ENCODE measurements around the gene NEGR1. TPM values are rescaled to one million over a fixed set of nuclear protein-coding genes. Genes with fewer than 3 reads are reported as not detected.

Gene NEGR1
- total RNA-seq, 4 donors from 2014 or later, result 34.5 to 58.8 (median 48.5) TPM

- intact Hi-C loops (cut with DNase I), result no loop called here
- Histone ChIP-seq H3K4me1 (peaks cover 0 to 18% (median 6%) of the 10 kb centered on the region in 4 donors), H3K9me3 (no peaks in the 10 kb centered on the region), H3K4me3 (no peak overlapping the region), H3K27ac (replicated peaks in 1 of 4) (no peak overlapping the region), H3K27me3 (no peaks in the 10 kb centered on the region), H3K36me3 (no peaks in the 10 kb centered on the region)
- 74% methylated on average over 3 of the region's 3 CpGs for WGBS
- TF ChIP-seq EP300 (IDR thresholded peaks at IDR 0.05) (no peak), POLR2AphosphoS5 (IDR thresholded peaks at IDR 0.05) (no peak), CTCF (IDR thresholded peaks at IDR 0.05) (no peak), POLR2A (IDR thresholded peaks at IDR 0.05; ENCODE audit: low read depth) (no peak)
- no peak for DNase-seq (ENCODE audit: extremely low spot score)
These were observed 272.3 kb downstream of the NEGR1 start for GRCh38 chr1:72010094-72010431.

DNA sequence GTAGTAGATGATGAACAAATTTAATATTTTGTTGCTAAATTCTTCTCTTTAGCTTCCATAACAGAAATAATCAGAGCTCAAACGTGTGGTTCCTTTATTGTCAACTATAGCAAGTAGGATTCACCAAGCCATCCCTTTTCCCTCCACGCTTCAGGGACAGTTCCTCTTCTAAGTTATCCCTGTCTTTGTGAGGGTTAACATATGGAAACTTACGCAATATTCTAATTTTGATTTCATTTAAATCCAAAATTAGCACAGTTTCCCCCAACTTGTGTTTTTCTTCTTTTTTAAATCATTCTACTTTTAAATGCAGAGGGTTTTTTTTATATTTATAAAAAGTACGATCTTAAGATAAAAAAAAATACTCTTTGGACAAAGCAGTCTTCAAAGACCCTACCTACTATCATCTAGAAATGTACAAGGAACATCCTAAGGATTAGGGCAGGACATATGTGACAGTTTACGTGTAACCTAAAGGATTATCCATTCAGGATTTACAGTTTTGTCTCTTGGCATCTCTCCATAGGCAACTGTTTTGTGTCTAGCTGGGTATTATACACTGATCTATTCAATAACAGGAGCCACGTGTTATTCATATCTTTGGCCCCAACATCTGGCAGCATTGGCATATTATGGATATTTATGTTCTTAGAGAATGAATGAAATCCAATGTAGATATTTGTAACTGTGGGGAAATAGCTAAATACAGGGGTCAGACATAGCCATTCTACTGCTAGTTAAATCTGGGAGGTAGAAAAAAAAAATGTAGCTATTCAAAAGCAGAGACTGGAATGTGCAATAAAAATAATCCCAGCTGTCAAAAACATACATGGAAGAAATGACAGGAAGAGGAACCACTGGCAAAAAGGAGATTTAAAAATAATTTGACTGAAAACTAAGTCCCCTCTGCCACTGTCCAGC, 272.9 kb downstream of the NEGR1 start:
- 79% methylated on average over 6 of the region's 6 CpGs for WGBS
- no peak for DNase-seq (ENCODE audit: extremely low spot score)
- no peak overlapping the region for H3K4me3 ChIP-seq
- TF ChIP-seq POLR2A (IDR thresholded peaks at IDR 0.05; ENCODE audit: low read depth) (no peak), EP300 (IDR thresholded peaks at IDR 0.05) (no peak), POLR2AphosphoS5 (IDR thresholded peaks at IDR 0.05) (no peak), CTCF (IDR thresholded peaks at IDR 0.05) (no peak)
- H3K36me3 ChIP-seq, result no peaks in the 10 kb centered on the region
- no peaks in the 10 kb centered on the region for H3K27me3 ChIP-seq
- H3K27ac ChIP-seq (replicated peaks in 1 of 4), result no peak overlapping the region
- peaks cover 0 to 18% (median 6%) of the 10 kb centered on the region in 4 donors for H3K4me1 ChIP-seq
- intact Hi-C loops (cut with DNase I), result no loop called here
- no peaks in the 10 kb centered on the region for H3K9me3 ChIP-seq

DNA sequence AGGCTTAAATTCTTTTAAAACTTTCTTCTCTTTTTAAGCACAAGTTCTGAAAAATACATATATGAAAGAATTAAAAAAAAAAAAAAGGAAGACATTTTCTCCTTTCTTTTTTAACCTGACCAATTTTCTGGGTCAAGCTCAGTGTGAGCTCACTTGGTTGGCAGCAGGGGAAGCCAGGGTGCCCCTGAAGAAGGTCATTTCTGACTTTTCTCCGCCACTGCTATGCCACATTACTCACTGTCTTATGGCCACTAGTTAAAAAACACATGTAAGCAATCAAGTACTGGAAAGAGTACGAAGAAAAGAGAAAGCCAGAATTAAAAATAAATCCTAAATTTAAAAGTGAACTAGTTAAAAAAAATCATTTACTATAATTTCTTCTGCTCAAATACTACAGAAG, 275.0 kb downstream of the NEGR1 start:
- 63% methylated on average over 2 of the region's 2 CpGs for WGBS
- Histone ChIP-seq H3K9me3 (no peaks in the 10 kb centered on the region), H3K4me3 (no peak overlapping the region), H3K27ac (replicated peaks in 1 of 4) (no peak overlapping the region), H3K4me1 (peaks cover 0 to 18% (median 6%) of the 10 kb centered on the region in 4 donors), H3K27me3 (no peaks in the 10 kb centered on the region), H3K36me3 (no peaks in the 10 kb centered on the region)
- TF ChIP-seq EP300 (IDR thresholded peaks at IDR 0.05), result no peak
- no peak for TF ChIP-seq POLR2A (IDR thresholded peaks at IDR 0.05; ENCODE audit: low read depth)
- TF ChIP-seq POLR2AphosphoS5 (IDR thresholded peaks at IDR 0.05), result no peak
- TF ChIP-seq CTCF (IDR thresholded peaks at IDR 0.05), result no peak
- DNase-seq (ENCODE audit: extremely low spot score), result no peak
- intact Hi-C loops (cut with DNase I), result no loop called here

DNA sequence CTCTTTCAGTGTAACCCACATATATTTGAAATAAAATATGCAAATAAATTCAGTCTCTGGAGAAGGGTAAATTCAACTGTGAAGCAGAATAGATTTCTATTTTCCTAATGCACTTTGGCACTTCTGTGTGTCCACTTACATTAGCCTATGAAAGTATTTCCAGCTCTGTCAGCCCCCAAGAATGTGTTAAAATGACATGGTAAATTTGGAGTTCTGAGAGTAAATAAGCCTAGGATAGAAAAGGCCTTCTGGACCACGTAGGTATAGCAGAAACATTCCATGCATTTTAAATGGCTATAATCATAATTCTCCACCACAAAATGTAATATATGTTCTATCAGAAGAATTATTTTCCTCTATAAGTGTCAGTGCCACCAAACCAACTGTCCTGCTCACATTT, 276.2 kb downstream of the NEGR1 start:
- no peaks in the 10 kb centered on the region for H3K27me3 ChIP-seq
- H3K9me3 ChIP-seq, result no peaks in the 10 kb centered on the region
- TF ChIP-seq CTCF (IDR thresholded peaks at IDR 0.05), result no peak
- no peak for TF ChIP-seq POLR2AphosphoS5 (IDR thresholded peaks at IDR 0.05)
- TF ChIP-seq POLR2A (IDR thresholded peaks at IDR 0.05; ENCODE audit: low read depth), result no peak
- TF ChIP-seq EP300 (IDR thresholded peaks at IDR 0.05), result no peak
- H3K36me3 ChIP-seq, result no peaks in the 10 kb centered on the region
- H3K4me3 ChIP-seq, result no peak overlapping the region
- intact Hi-C loops (cut with DNase I), result no loop called here
- no peak for DNase-seq (ENCODE audit: extremely low spot score)
- H3K4me1 ChIP-seq, result peaks cover 0 to 18% (median 6%) of the 10 kb centered on the region in 4 donors
- no peak overlapping the region for H3K27ac ChIP-seq (replicated peaks in 1 of 4)
- 55% methylated on average over 1 of the region's 1 CpG for WGBS
